Kidney epithelial cell (primary cell): ENCODE data around the gene MKKS. TPM values are rescaled to one million over a fixed set of nuclear protein-coding genes. Genes with fewer than 3 reads are reported as not detected.

Experiments used
- DNase-seq: peaks from one replicate; pipeline ENCODE4 v3.0.0-alpha.2; 2010; ENCODE audit warnings: low read depth
- H3K27me3 ChIP-seq: 2 replicates; pipeline ENCODE4 v1.6.0; 2011; ENCODE audit warnings: low read length; ENCODE audit not compliant: control insufficient read depth, insufficient read depth
- H3K36me3 ChIP-seq: 2 replicates; pipeline ENCODE4 v1.5.1; 2011; ENCODE audit warnings: low read length; ENCODE audit not compliant: control insufficient read depth, insufficient read depth
- H3K4me3 ChIP-seq: 2 replicates; pipeline ENCODE4 v1.5.1; 2011; ENCODE audit warnings: low read depth, mild to moderate bottlenecking, control low read depth, low read length
- CTCF ChIP-seq: IDR thresholded peaks from 2 replicates; pipeline ENCODE4 v1.5.1; 2011; ENCODE audit warnings: mild to moderate bottlenecking, moderate library complexity, low read length, control low read depth, inconsistent platforms; ENCODE audit not compliant: insufficient read depth, poor library complexity, severe bottlenecking
- total RNA-seq: library from RNA; depleted of rRNA; stranded (reverse); fragments of >200 nt; gene quantifications from 2 replicates; pipeline ENCODE4 v1.2.3, GENCODE V29; 2015

MKKS gene
- total RNA-seq, 1 donor from 2014 or later, result 16.8 TPM

DNA sequence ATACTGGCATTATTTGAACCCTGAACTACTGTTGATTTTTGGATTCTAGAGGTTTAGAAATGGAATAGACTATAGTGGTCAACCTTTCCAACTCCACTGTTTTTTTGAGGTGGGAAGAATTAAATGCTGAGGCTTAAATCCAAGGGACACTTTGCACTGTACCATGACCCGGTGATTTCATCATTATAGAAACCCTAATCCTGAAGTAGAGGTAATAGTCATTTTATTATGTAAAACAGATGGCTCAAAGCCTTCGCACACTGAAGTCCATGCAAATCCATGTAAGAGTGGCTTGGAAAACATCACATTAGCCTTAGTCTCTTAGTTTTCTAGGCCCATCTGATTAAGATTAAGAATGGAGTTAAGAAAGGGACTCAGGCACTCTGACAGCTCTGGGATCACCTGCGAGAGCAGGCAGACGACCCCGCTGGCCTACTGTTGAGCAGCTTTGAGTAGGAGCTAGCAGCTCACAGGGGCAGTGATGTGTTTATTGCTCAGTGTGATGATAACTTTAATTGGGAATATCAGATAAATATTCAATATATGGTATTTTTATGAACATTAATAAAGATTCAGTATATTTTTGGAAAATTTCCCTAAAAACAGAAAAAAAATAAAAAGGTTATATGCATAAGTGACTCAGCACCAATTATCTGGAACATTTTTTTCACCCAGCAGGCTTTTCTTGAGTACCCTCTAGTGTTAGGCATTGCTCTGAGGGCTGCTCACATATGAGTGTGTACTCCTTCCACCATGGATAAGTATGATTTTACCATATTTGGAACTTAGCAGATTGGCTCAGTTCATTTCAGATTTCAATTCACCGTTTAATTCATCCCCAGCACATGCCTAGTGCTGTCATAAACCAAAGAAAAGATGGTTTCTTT lies 14.5 kb upstream of the MKKS start:
- Histone ChIP-seq H3K27me3 (no peaks in the 10 kb centered on the region), H3K4me3 (no peak overlapping the region), H3K36me3 (no peaks in the 10 kb centered on the region)
- DNase-seq, result no peak
- no peak for TF ChIP-seq CTCF

GRCh38 chr20:10447028-10447427 lies 13.0 kb upstream of the MKKS start:
- TF ChIP-seq CTCF, result no peak
- H3K36me3 ChIP-seq, result no peaks in the 10 kb centered on the region
- H3K4me3 ChIP-seq, result no peak overlapping the region
- DNase-seq, result no peak
- H3K27me3 ChIP-seq, result no peaks in the 10 kb centered on the region

- DNase-seq, result no peak
- no peak for TF ChIP-seq CTCF
- Histone ChIP-seq H3K36me3 (no peaks in the 10 kb centered on the region), H3K27me3 (no peaks in the 10 kb centered on the region), H3K4me3 (no peak overlapping the region)
Observed at GRCh38 chr20:10445758-10446157, 11.7 kb upstream of the MKKS start.

DNA sequence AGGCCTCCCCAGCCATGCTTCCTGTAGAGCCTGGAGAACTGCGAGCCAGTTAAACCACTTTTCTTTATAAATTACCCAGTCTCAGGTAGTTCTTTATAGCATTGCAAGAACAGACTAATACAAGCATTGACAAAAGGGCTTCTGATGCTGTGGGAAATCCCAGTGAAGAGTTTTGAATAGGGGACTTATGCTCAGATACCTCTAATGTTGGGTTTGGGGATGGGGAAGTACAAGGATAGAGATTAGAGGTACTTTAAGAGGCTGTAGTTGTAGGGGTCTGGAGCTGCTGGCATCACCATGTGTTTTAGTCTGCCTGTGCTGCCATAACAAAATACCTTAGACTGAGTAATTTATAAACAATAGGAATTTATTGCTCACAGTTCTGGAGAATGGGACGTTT lies 9.9 kb upstream of the MKKS start:
- H3K27me3 ChIP-seq, result no peaks in the 10 kb centered on the region
- H3K4me3 ChIP-seq, result no peak overlapping the region
- DNase-seq, result no peak
- no peak for TF ChIP-seq CTCF
- no peaks in the 10 kb centered on the region for H3K36me3 ChIP-seq

GRCh38 chr20:10438217-10438616 lies 4.2 kb upstream of the MKKS start:
- H3K27me3 ChIP-seq, result no peaks in the 10 kb centered on the region
- H3K4me3 ChIP-seq, result no peak overlapping the region
- DNase-seq, result no peak
- no peaks in the 10 kb centered on the region for H3K36me3 ChIP-seq
- no peak for TF ChIP-seq CTCF
